Stimulated activated naive CD4-positive, alpha-beta T cell treated with Interleukin-2 at 50 U/mL for 16 hours (primary cell): Measurements from ENCODE around the gene TRAF3IP1.

Experiments
- DNase-seq: peaks from one replicate; lab custom pipeline; 2025; lab: John Stamatoyannopoulos, UW

Gene TRAF3IP1

GRCh38 chr2:238448031-238448955 lies 128.0 kb downstream of the TRAF3IP1 start:
- DNase-seq = no peak

- no peak for DNase-seq
Measured at GRCh38 chr2:238449241-238449640, 128.9 kb downstream of the TRAF3IP1 start.

GRCh38 chr2:238449909-238450417 lies 129.6 kb downstream of the TRAF3IP1 start:
- no peak for DNase-seq

- DNase-seq = no peak
Measured at GRCh38 chr2:238450440-238450861, 130.1 kb downstream of the TRAF3IP1 start.
